Astrocyte (in vitro differentiated cells and primary cell): ENCODE results near the gene CDK14.

ENCODE experiments used
- EZH2 ChIP-seq: IDR thresholded peaks from 2 replicates; pipeline ENCODE4 v1.6.1; 2012; ENCODE audit warnings: mild to moderate bottlenecking, low read length, inconsistent platforms; ENCODE audit not compliant: insufficient read depth
- TF ChIP-seq, protein P1 (sequence below): IDR thresholded peaks from 2 replicates; pipeline ENCODE4 v1.5.1; 2011; ENCODE audit warnings: low read depth, mild to moderate bottlenecking, inconsistent platforms, low read length, moderate library complexity; ENCODE audit not compliant: insufficient read depth

DNA sequence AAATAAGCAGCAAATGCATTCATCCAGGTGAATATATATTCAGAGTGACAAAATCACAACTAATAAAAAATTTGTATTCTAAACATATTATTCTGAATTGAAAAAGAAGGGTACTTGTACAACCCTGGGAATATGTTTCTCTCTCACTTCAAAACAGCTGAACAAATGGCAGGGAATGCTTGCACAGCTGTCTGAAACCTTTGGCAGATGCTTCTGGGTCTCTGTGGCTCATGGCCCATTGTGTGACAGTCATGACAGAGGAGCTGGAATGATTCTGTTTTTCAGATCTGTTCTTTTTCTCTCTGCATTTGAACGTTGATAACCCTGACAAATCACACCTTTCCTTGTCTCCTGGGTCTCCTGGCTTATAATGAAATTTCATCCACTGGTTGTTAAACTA lies 392.4 kb downstream of the CDK14 start:
- TF ChIP-seq, protein P1, sequence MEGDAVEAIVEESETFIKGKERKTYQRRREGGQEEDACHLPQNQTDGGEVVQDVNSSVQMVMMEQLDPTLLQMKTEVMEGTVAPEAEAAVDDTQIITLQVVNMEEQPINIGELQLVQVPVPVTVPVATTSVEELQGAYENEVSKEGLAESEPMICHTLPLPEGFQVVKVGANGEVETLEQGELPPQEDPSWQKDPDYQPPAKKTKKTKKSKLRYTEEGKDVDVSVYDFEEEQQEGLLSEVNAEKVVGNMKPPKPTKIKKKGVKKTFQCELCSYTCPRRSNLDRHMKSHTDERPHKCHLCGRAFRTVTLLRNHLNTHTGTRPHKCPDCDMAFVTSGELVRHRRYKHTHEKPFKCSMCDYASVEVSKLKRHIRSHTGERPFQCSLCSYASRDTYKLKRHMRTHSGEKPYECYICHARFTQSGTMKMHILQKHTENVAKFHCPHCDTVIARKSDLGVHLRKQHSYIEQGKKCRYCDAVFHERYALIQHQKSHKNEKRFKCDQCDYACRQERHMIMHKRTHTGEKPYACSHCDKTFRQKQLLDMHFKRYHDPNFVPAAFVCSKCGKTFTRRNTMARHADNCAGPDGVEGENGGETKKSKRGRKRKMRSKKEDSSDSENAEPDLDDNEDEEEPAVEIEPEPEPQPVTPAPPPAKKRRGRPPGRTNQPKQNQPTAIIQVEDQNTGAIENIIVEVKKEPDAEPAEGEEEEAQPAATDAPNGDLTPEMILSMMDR: no peak
- TF ChIP-seq EZH2: no peak
